SK-N-SH treated with all-trans-retinoic acid at 6 μM for 48 hours (cell line): ENCODE measurements around the gene ATXN2L.

Experiments used
- ARNTL ChIP-seq: fragments of 450-650 bp; formaldehyde crosslinking; IDR thresholded peaks from 2 replicates; pipeline ENCODE4 v1.5.0; 2020; ENCODE audit warnings: low read depth, mild to moderate bottlenecking, moderate library complexity, borderline replicate concordance
- CREB5 ChIP-seq: fragments of 250-450 bp; sonication (Bioruptor Pico); IDR thresholded peaks from 2 replicates; pipeline ENCODE4 v1.5.1; 2020; ENCODE audit warnings: low read depth, mild to moderate bottlenecking, moderate library complexity
- GLIS3 ChIP-seq: fragments of 250-450 bp; sonication (Bioruptor Pico); IDR thresholded peaks from 2 replicates; pipeline ENCODE4 v1.5.0; 2020; ENCODE audit warnings: mild to moderate bottlenecking, moderate library complexity
- PATZ1 ChIP-seq: fragments of 250-450 bp; sonication (Bioruptor Pico); IDR thresholded peaks from 2 replicates; pipeline ENCODE4 v1.8.0; 2020; ENCODE audit warnings: mild to moderate bottlenecking, moderate library complexity, borderline replicate concordance
- RARB ChIP-seq: fragments of 250-450 bp; sonication (Bioruptor Pico); IDR thresholded peaks from 2 replicates; pipeline ENCODE4 v1.8.0; 2021; ENCODE audit warnings: mild to moderate bottlenecking, moderate library complexity
- TOX ChIP-seq: fragments of 250-450 bp; sonication (Bioruptor Pico); IDR thresholded peaks from 2 replicates; pipeline ENCODE4 v1.8.0; 2021; ENCODE audit warnings: mild to moderate bottlenecking, moderate library complexity, borderline replicate concordance
- ZFP30 ChIP-seq: fragments of 450-650 bp; formaldehyde crosslinking; IDR thresholded peaks from 2 replicates; pipeline ENCODE4 v1.5.0; 2022; ENCODE audit warnings: mild to moderate bottlenecking, moderate library complexity
- ZNF565 ChIP-seq: fragments of 450-650 bp; formaldehyde crosslinking; conservative IDR thresholded peaks from 2 replicates; pipeline ENCODE4 v1.5.0; 2020; ENCODE audit warnings: low read depth, mild to moderate bottlenecking, moderate library complexity

GRCh38 chr16:28882551-28883160, 59.9 kb downstream of the ATXN2L start:
- TF ChIP-seq TOX (CRISPR knock-in tag) (no peak), RARB (no peak), PATZ1 (no peak), CREB5 (CRISPR knock-in tag) (no peak), ARNTL (no peak), ZNF565 (CRISPR knock-in tag) (no peak), ZFP30 (CRISPR knock-in tag) (no peak), GLIS3 (no peak)
